DMS79 (cell line): ENCODE data around the gene LDLRAD1.
"Not testable (repeated sequence)": the region's sequence is repeated elsewhere in the genome, so short reads cannot be mapped to it uniquely, and the experiment has no call there.

ENCODE experiments used
- DNase-seq: peaks from one replicate; lab custom pipeline; 2025; lab: John Stamatoyannopoulos, UW

LDLRAD1 gene

DNA sequence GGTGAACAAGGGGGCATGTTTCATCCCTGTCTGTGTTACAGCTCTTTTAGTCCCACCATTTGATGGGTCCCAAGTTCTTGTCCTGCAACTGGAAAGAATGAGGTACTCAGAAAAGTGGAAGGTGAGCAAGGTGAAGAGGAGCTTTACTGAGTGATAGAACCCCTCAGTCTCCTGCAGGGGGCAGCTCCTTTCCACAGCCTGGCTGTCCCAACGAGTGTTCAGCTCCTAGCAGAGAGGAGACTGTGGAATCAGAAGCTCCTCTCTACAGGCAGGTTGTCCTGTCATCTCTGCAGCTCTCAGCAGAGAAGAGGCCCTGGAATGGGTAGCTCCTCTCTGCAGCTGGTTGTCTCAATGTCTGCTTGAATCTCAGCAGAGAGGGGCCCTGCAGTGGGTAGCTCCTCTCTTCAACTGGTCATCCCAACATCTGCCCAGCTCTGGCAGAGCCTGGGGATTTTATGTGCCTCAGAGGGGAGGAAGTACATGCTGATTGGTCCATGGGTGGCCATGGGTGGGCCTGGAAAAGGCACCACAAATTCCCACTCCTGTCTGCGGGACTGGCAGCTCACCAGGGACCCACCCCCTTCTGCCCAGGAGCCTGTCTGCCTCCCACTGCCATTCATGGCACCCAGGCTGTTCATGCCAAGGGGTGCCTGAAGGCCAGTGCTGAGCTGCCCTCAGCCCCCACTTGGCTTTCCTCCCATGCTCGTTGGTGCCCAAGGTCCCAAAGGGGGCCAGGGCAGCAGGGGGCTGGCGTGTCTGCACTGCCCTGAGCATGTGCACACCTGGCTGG, 25.7 kb downstream of the LDLRAD1 start:
- DNase-seq = no peak

DNA sequence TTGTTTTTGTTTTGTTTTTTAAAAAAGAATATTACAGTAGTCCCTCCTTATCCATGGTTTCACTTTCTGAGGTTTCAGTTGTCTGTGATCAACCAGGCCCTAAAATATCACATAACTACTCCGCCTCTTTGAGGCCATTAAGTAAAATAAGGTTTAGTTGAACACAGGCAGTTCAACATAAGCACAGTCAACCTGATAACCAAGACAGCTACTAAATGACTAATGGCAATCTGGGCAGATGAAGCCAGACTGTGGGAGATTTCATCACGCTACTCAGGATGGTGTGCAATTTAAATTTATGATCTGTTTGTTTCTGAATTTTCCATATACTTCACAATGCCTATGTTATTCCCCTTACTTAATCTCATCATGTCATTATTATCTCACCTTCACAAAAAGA, 30.1 kb downstream of the LDLRAD1 start:
- DNase-seq = no peak

DNA sequence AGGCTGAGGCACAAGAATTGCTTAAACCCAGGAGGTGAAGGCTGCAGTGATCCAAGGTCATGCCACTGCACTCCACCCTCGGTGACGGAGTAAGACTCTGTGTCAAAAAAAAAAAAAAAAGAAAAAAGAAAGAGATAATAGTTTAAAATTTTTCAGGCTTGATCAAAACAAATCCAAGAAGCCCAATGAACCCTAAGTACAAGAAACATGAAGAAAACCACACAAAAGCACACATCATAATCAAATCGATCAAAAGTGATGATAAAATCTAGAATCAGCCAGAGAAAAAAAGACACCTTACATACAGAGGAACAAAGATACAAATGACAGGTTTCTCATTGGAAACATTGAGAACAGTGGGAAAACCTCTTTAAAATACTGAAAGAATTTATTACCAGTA, 31.5 kb downstream of the LDLRAD1 start:
- DNase-seq = no peak

DNA sequence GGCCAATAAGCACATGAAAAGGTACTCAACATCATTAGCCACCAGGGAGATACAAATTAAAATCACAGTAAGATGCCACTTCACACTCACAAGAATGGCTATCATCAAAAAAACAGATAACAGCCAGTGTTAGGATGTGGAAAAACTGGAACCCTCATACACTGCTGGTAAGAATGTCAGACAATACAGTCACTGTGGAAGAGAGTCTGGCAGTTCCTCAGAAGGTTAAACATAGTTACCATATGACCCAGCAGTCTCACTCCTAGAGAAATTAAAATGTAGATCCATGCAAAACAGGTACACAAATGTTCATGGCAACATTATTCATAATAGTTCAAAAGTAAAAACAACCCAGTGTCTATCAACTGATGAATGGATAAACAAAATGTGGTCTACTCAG, 33.3 kb downstream of the LDLRAD1 start:
- DNase-seq = no peak

DNA sequence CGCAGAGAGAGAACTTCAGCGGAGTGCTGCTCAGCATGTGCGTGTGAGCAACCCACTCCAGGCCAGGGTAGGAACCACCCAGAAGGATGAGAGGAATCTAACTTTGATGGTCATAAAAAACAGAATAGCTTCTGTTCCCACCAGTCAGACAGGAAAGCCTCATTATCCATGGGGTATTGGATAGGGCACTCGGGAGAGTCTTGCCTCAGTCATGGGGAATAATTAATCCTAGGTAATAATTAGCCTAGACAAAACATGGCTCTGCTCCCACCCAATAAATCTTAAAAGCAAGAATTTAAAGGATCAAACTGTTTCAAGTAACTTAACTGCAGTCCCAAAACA, 35.3 kb downstream of the LDLRAD1 start:
- no peak for DNase-seq

DNA sequence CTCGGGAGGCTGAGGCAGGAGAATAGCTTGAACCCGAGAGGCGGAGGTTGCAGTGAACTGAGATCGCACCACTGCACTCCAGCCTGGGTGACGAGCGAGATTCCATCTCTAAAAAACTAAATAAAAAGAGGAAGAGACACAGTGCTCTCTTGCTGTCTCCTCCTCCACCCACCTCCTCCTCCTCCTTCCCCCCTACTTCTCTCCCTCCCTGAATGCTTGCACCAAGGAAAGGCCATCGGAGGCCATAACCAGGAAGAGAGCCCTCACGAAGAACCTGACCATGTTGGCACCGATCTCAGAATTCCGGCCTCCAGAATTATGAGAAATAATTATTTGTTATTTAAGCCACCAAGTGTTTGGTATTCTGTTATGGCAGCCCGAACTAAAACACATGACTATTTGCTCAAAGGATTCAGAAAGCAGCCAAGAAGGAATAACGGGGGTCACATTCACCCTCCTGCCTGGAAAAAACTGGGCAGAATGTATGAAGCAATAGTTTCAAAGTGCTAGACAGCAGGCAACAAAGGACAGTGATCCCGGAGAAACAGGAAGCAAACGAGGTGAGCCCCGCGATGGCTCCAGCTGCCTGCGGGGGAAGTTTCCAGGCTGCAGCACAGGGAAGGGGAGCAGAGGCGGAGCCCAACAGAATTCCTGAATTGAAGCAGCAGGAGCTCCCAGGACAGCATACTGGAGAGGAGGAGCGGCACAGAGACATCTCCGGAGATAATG, 35.8 kb downstream of the LDLRAD1 start:
- no peak for DNase-seq

DNA sequence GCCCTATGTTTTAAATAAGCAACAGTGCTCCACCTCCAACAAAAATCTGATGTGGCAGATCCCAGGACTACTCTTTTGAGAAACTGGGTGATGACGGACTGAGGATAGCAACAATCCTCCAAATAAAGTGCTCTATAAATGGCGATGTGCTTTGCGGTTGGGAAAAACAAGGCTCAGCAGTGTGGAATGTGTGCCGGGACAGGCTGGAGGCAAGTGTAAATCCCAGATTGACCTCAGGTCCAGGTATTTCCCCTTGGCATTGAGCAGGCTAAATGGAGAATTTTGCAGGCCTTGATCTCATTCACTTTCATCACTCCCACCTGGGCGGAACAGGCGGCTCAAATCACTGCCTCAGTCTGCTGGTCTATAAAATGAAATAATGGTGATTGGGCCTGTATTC, 36.8 kb downstream of the LDLRAD1 start:
- no peak for DNase-seq

DNA sequence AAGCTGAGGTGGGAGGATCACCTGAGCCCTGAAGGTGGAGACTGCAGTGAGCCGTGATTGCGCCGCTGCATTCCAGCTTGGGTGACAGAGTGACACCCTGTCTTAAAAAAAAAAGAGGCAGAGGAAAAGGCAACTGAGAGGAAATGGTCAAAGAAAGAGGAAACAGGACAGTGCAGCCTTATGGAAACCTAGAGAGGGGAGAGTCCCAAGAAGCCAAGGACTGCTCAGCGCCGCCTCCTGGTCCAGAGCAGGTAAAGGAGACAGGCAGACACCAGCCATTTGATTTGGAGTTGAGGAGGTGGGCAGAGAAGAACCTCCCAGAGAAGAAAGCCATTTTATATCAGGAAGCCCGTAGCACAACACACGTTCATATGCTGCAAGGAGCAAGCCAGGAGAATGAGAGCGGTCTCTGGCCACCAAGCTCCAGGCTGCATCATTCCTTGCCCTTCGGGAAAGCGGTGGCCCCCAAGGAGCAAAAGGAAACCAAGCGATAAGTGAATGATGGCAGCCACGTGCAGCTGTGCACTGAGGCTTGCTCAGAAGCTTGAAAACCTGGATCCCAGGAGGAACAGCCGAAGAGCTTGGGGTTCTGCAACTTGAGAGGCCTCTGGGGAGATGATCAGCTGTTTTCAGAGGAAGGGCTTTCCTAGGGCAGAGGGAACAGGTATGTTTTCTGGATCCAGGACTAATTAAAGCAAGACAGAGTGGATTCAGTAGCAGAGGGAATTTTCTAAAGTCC, 38.1 kb downstream of the LDLRAD1 start:
- DNase-seq = no peak

DNA sequence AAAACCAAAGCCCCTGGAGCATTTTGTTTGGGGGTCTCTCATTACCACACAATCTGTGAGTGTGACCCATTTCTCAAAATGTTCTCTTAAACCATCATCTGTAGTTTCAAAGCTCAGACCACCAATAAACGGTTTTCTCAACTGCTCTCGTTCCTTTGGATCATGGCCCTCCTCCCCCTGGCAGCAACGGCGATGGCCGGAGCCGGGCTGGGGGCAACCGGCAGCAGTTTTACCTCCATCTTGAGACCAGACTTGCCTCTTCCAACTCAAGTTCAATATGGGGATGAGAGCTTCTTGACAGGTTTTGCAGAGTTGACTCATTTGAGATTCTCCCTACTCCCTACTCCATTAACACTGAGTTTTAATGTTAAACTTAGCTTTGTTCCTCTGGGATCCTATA, 42.1 kb downstream of the LDLRAD1 start:
- DNase-seq = no peak

DNA sequence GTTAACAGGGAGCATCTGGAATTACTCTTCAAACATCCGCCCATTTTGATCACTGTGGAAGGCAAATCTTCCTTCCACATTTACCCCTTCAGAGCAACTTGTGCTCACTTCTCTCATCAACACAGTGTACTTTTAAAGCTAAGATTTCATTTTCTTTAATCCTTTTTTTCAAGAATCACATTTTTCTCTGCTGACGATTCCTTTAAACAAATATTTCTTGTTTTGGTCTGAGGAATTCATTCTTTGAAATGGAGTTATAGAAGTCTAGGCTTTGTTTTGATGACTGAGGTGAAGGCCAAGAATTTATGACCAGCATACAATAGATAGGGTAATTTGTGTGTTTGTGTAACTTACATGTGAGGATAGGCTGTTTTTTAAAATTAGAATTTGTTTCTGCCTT, 46.3 kb downstream of the LDLRAD1 start:
- no peak for DNase-seq

DNA sequence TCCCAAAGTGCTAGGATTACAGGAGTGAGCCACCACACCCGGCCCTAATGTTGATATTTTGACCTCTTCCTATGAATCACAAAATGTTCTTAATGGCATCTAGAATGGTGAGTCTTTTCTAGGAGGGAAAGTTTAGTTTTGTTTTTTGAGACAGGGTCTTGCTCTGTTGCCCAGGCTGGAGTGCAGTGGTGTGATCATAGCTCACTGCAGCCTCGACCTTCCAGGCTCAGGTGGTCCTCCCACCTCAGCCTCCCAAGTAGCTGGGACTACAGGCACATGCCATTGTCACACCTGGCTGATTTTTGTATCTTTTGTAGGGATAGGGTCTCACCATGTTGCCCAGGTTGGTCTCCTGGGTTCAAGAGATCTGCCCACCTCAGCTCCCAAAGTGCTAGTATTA, 48.7 kb downstream of the LDLRAD1 start:
- not testable (repeated sequence) for DNase-seq

DNA sequence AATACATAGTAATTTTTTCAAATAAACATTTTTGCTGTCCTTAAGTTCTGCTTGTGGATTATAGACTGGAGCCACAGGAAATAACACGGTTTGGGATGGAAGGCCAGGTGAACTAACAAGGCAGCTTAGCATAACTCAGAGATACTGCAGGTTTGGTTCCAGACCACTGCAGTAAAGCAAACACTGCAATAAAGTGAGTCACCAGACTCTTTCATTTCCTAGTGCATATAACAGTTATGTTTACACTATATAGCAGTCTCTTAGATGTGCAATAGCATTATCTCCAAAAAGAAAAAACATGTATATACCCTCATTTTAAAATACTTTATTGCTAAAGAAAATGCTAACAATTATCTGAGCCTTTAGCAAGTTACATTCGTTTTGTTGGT, 49.9 kb downstream of the LDLRAD1 start:
- no peak for DNase-seq

DNA sequence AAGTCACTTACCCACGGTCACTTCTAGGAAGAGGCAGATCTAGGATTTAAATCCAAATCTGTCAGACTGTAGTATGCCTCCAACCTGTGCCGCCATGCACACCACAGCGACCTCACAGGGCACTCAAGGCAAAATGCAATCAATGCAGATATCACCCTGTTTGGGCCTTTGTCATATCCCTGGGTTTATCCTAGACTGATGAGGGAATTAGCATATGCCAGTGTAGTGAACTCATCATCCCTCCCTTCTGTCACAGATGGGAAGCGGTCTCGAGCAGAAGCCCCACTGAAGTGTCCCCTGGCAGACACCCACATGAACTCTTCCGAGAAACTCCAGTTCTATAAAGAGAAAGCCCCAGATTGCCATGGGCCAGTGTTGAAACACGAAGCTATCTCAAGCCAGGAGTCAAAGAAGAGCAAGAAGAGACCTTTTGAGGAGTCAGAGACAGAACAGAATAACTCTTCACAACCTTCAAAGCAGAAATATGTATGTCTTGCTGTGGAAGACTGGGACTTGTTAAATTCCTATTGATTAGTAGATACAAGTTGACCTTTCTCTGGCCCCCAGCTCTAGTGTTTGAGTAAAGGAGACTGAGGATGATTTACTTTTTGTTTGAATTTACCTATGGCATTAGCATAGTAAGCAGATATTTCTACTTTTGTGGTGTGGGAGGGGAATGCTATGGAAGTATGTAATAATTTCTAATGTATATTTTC, 50.4 kb downstream of the LDLRAD1 start:
- DNase-seq = no peak

DNA sequence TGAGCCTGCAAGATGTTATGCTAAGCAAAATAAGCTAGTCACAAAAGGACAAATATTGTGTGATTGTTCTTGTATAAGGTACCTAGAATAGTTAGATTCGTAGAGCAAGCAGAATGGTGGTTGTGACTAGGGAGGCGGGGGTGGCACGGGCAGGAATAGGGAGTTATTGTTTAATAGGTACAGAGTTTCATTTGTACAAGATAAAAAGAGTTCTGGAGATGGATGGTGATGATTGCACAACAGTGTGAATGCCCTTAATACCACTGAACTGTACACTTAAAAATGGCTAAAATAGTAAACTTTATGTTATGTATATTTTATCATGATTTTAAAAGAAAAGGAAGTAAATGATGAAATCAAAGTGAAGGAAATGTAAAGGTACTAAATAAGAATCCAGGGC, 51.2 kb downstream of the LDLRAD1 start:
- DNase-seq = no peak

DNA sequence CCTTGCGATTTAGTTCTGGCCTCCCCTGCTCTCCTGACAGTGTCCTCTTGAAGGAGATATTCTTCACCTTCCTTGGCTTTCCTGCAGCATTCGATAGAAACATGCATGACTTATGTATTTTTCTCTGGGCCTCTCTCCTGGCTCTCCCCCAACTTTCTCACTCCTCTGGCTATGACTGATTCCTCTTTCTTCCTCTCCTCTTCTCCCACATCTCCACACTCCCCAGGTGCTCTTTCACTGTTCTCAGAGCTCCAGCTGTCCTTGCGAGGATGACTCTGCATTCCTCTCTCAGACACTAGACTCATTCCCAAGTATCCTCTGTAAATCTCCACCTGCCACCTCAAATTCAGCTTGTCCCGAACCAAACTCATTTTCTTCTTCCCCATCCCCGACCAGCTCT, 53.9 kb downstream of the LDLRAD1 start:
- no peak for DNase-seq

DNA sequence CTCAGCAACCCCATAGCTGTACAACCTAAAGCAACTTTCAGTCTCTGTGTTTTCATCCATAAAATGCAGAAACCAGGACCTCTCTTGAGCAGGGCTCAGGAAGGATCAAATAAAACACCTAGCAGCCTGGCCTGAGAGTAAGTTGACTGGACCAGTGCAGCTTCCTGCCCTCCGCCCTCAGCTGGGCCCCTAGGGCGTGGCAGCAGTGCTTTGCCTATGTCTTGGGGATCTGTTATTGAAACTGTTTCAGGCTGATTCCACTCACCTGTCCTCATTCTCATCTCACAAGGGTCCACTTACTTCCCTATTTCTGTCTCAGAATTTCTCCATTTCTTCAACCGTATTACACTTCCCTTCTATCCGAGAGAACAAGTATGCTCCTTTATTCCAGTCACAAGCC, 54.5 kb downstream of the LDLRAD1 start:
- no peak for DNase-seq

DNA sequence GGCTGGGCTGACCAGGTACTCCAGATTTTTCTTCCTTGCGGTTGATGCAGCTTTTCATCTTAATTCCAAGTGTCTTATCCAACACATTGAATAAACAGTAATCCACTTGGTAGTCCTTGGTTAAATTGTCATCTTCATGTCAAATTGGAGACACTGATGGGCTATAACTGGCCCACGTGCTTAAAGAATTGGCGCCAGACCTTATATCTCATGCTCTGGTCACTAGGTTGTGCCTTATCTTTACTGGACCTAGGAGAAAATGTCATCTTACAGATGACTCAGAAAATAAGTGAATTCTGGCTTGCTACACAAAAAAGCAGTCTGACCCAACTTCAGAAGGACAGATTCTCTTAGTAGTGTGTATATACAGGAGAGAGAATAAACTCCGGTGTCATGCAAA, 55.6 kb downstream of the LDLRAD1 start:
- no peak for DNase-seq

DNA sequence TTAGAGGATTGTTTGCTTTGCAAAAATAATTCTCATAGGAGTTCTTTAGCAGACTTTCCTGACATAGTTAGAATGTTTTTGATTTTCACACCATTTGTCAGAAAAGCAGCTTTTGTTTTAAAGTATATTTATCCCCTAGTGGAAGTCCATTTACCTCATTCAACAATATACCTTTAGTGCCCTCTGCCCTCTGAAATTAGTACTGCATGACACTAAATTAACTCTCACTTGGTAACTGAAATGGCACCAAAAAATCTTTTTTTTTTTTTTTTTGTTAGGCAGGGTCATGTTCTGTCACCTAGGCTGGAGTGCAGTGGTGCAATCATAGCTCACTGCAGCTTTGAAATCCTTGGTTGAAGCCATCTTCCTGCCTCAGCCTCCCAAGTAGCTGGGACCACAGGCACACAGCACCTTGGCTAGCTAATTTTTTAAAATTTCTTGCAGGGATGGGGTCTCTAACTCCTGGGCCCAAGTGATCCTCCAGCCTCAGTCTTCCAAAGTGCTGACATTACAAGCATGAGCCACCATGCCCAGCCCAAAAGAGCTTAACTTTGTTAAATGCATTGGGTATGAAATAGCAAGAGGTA, 58.2 kb downstream of the LDLRAD1 start:
- no peak for DNase-seq
